Measurements from ENCODE around the gene FKBP8. TPM values are rescaled to one million over a fixed set of nuclear protein-coding genes. Genes with fewer than 3 reads are reported as not detected.

The FKBP8 gene
- total RNA-seq, 1 donor from 2014 or later = 175 TPM

- Mint-ChIP-seq H3K36me3 (ENCODE audit: low read depth) (no peaks in the 10 kb centered on the region), H3K4me3 (no peak overlapping the region), H3K4me1 (peaks cover 25% of the 10 kb centered on the region), H3K9me3 (no peaks in the 10 kb centered on the region), H3K27me3 (ENCODE audit: low read depth) (no peaks in the 10 kb centered on the region), H3K27ac (ENCODE audit: unreplicated experiment) (no peak overlapping the region)
- TF ChIP-seq CTCF (conservative IDR thresholded peaks at IDR 0.05) = no peak
- DNase-seq (ENCODE audit: low read depth, low spot score) = no peak
Observed at GRCh38 chr19:18502638-18503294, 40.6 kb downstream of the FKBP8 start.

- no peak for TF ChIP-seq CTCF (conservative IDR thresholded peaks at IDR 0.05)
- Mint-ChIP-seq H3K4me1 (peaks cover 20% of the 10 kb centered on the region), H3K27ac (ENCODE audit: unreplicated experiment) (no peak overlapping the region), H3K27me3 (ENCODE audit: low read depth) (no peaks in the 10 kb centered on the region), H3K4me3 (no peak overlapping the region), H3K9me3 (no peaks in the 10 kb centered on the region), H3K36me3 (ENCODE audit: low read depth) (no peaks in the 10 kb centered on the region)
- DNase-seq (ENCODE audit: low read depth, low spot score) = no peak
Observed at GRCh38 chr19:18502246-18502637, 41.1 kb downstream of the FKBP8 start.

GRCh38 chr19:18501832-18502231 lies 41.5 kb downstream of the FKBP8 start:
- Mint-ChIP-seq H3K4me3 (no peak overlapping the region), H3K4me1 (peaks cover 20% of the 10 kb centered on the region), H3K36me3 (ENCODE audit: low read depth) (no peaks in the 10 kb centered on the region), H3K27ac (ENCODE audit: unreplicated experiment) (no peak overlapping the region), H3K9me3 (no peaks in the 10 kb centered on the region), H3K27me3 (ENCODE audit: low read depth) (no peaks in the 10 kb centered on the region)
- TF ChIP-seq CTCF (conservative IDR thresholded peaks at IDR 0.05) = no peak
- no peak for DNase-seq (ENCODE audit: low read depth, low spot score)

- no peaks in the 10 kb centered on the region for H3K27me3 Mint-ChIP-seq (ENCODE audit: low read depth)
- no peak overlapping the region for H3K27ac Mint-ChIP-seq (ENCODE audit: unreplicated experiment)
- no peak for DNase-seq (ENCODE audit: low read depth, low spot score)
- H3K36me3 Mint-ChIP-seq (ENCODE audit: low read depth) = no peaks in the 10 kb centered on the region
- no peak for TF ChIP-seq CTCF (conservative IDR thresholded peaks at IDR 0.05)
- peaks cover 17% of the 10 kb centered on the region for H3K4me1 Mint-ChIP-seq
- H3K9me3 Mint-ChIP-seq = no peaks in the 10 kb centered on the region
- no peak overlapping the region for H3K4me3 Mint-ChIP-seq
Observed at GRCh38 chr19:18501351-18501750, 42.0 kb downstream of the FKBP8 start.

- H3K4me3 Mint-ChIP-seq = no peak overlapping the region
- no peaks in the 10 kb centered on the region for H3K27me3 Mint-ChIP-seq (ENCODE audit: low read depth)
- H3K9me3 Mint-ChIP-seq = no peaks in the 10 kb centered on the region
- H3K36me3 Mint-ChIP-seq (ENCODE audit: low read depth) = no peaks in the 10 kb centered on the region
- H3K27ac Mint-ChIP-seq (ENCODE audit: unreplicated experiment) = no peak overlapping the region
- no peak for TF ChIP-seq CTCF (conservative IDR thresholded peaks at IDR 0.05)
- H3K4me1 Mint-ChIP-seq = peaks cover 17% of the 10 kb centered on the region
- no peak for DNase-seq (ENCODE audit: low read depth, low spot score)
Observed at GRCh38 chr19:18500799-18501198, 42.6 kb downstream of the FKBP8 start.

All from neural crest cell (in vitro differentiated cells).